Fibroblast of lung (primary cell): ENCODE data around the gene ATP10D. TPM values are rescaled to one million over a fixed set of nuclear protein-coding genes. Genes with fewer than 3 reads are reported as not detected.
A peak's percentile ranks its signal among the peaks of the same experiment; 100 is the strongest.

ENCODE experiments used
- DNase-seq, 2 donors: peaks; one replicate each; pipeline versions ENCODE4 v3.0.0 to v3.0.0-alpha.2; 2010; ENCODE audit warnings: low read depth in 2 of 2
- H2AFZ ChIP-seq: 2 replicates; pipeline ENCODE4 v1.5.1; 2012; ENCODE audit warnings: low read length, control low read depth, inconsistent platforms
- H3K27ac ChIP-seq: 2 replicates; pipeline ENCODE4 v1.5.1; 2011; ENCODE audit warnings: low read length, control low read depth; ENCODE audit not compliant: insufficient read depth
- H3K27me3 ChIP-seq: 2 replicates; pipeline ENCODE4 v1.5.1; 2011; ENCODE audit warnings: mild to moderate bottlenecking, low read length; ENCODE audit not compliant: control insufficient read depth, insufficient read depth
- H3K36me3 ChIP-seq: 2 replicates; pipeline ENCODE4 v1.5.1; 2011; ENCODE audit warnings: low read length; ENCODE audit not compliant: control insufficient read depth, insufficient read depth
- H3K4me1 ChIP-seq: 2 replicates; pipeline ENCODE4 v1.5.1; 2011; ENCODE audit warnings: low read length; ENCODE audit not compliant: control insufficient read depth, insufficient read depth; ENCODE audit errors: extremely low read depth
- H3K4me2 ChIP-seq: 2 replicates; pipeline ENCODE4 v1.5.1; 2011; ENCODE audit warnings: low read length, control low read depth; ENCODE audit not compliant: insufficient read depth; ENCODE audit errors: extremely low read depth
- H3K4me3 ChIP-seq, 4 experiments: fragments of 200-600 bp in 1 of 4; sonication (generic) in 1 of 4; replicated peaks in 1 of 4; 2 replicates each; pipeline ENCODE4 v1.5.1; 2011 to 2016; ENCODE audit warnings: low read length in 4 of 4, low read depth in 3 of 4, mild to moderate bottlenecking in 3 of 4, control low read depth in 2 of 4, inconsistent platforms in 1 of 4, mixed read lengths in 1 of 4; ENCODE audit not compliant: insufficient read depth in 1 of 4; ENCODE audit errors: control extremely low read depth in 1 of 4
- H3K79me2 ChIP-seq: 2 replicates; pipeline ENCODE4 v1.5.1; 2012; ENCODE audit warnings: mild to moderate bottlenecking, low read length, inconsistent platforms; ENCODE audit not compliant: control insufficient read depth, insufficient read depth
- H3K9ac ChIP-seq: 2 replicates; pipeline ENCODE4 v1.5.1; 2011; ENCODE audit warnings: mild to moderate bottlenecking, low read length, control low read depth; ENCODE audit not compliant: insufficient read depth
- H3K9me3 ChIP-seq: 2 replicates; pipeline ENCODE4 v1.5.1; 2012; ENCODE audit warnings: low read depth, low read length; ENCODE audit not compliant: control insufficient read depth, insufficient read depth
- H4K20me1 ChIP-seq: 2 replicates; pipeline ENCODE4 v1.5.1; 2011; ENCODE audit warnings: low read length; ENCODE audit not compliant: control insufficient read depth, insufficient read depth; ENCODE audit errors: extremely low read depth
- EZH2 ChIP-seq: IDR thresholded peaks from 2 replicates; pipeline ENCODE4 v1.5.1; 2012; ENCODE audit warnings: low read length, control low read depth, mild to moderate bottlenecking; ENCODE audit errors: missing control alignments
- polyA plus RNA-seq, 2 donors: library from polyadenylated mRNA; depleted of rRNA in 1 of 2; stranded (reverse) in 1 of 2; unstranded in 1 of 2; fragments of >200 nt; gene quantifications; 2 replicates each; pipeline ENCODE4 v1.2.1, GENCODE V29; 2011 to 2012; ENCODE audit warnings: missing spikeins in 1 of 2
- total RNA-seq: library from RNA; depleted of rRNA; stranded (reverse); fragments of >200 nt; gene quantifications from 2 replicates; pipeline ENCODE4 v1.2.1, GENCODE V29; 2014
- TF ChIP-seq, protein P1 (sequence below), 2 donors: IDR thresholded peaks in 1 of 2; conservative IDR thresholded peaks in 1 of 2; 1 replicate in 1 of 2; 2 replicates in 1 of 2; pipeline ENCODE4 v1.5.1; 2011 to 2012; ENCODE audit warnings: low read length in 2 of 2, control low read depth in 1 of 2, inconsistent platforms in 1 of 2, low read depth in 1 of 2, mild to moderate bottlenecking in 1 of 2

ATP10D gene
- total and polyA plus RNA-seq, 2 donors (not counting 1 experiment from before 2014, with no cell fraction given) = 24.6 to 40.8 TPM

- Histone ChIP-seq H3K9me3 (no peaks in the 10 kb centered on the region), H3K4me2 (no peak overlapping the region), H3K36me3 (no peaks in the 10 kb centered on the region), H3K4me1 (no peaks in the 10 kb centered on the region), H4K20me1 (no peaks in the 10 kb centered on the region), H3K27me3 (no peaks in the 10 kb centered on the region), H2AFZ (no peak overlapping the region), H3K4me3 (no peak overlapping the region), H3K27ac (no peak overlapping the region), H3K9ac (no peak overlapping the region), H3K79me2 (no peaks in the 10 kb centered on the region)
- DNase-seq = peak in 1 of 2 donors; percentile 80
- TF ChIP-seq, protein P1, sequence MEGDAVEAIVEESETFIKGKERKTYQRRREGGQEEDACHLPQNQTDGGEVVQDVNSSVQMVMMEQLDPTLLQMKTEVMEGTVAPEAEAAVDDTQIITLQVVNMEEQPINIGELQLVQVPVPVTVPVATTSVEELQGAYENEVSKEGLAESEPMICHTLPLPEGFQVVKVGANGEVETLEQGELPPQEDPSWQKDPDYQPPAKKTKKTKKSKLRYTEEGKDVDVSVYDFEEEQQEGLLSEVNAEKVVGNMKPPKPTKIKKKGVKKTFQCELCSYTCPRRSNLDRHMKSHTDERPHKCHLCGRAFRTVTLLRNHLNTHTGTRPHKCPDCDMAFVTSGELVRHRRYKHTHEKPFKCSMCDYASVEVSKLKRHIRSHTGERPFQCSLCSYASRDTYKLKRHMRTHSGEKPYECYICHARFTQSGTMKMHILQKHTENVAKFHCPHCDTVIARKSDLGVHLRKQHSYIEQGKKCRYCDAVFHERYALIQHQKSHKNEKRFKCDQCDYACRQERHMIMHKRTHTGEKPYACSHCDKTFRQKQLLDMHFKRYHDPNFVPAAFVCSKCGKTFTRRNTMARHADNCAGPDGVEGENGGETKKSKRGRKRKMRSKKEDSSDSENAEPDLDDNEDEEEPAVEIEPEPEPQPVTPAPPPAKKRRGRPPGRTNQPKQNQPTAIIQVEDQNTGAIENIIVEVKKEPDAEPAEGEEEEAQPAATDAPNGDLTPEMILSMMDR (conservative IDR thresholded peaks at IDR 0.05 in 1 of 2, IDR thresholded peaks at IDR 0.05 in 1 of 2; ENCODE audit: low read depth in 1 of 2, low read length in 2 of 2) = no peak
- TF ChIP-seq EZH2 = no peak
Observed at GRCh38 chr4:47624031-47624441, 139.0 kb downstream of the ATP10D start.

GRCh38 chr4:47631161-47631560, 146.1 kb downstream of the ATP10D start:
- H3K4me1 ChIP-seq = no peaks in the 10 kb centered on the region
- no peak overlapping the region for H3K4me3 ChIP-seq
- H3K4me2 ChIP-seq = no peak overlapping the region
- no peaks in the 10 kb centered on the region for H3K9me3 ChIP-seq
- no peaks in the 10 kb centered on the region for H3K79me2 ChIP-seq
- no peak overlapping the region for H2AFZ ChIP-seq
- no peaks in the 10 kb centered on the region for H3K36me3 ChIP-seq
- DNase-seq = no peak
- no peak overlapping the region for H3K9ac ChIP-seq
- TF ChIP-seq, protein P1 (conservative IDR thresholded peaks at IDR 0.05 in 1 of 2, IDR thresholded peaks at IDR 0.05 in 1 of 2; ENCODE audit: low read depth in 1 of 2, low read length in 2 of 2) = no peak
- TF ChIP-seq EZH2 = no peak
- no peaks in the 10 kb centered on the region for H4K20me1 ChIP-seq
- no peak overlapping the region for H3K27ac ChIP-seq
- H3K27me3 ChIP-seq = no peaks in the 10 kb centered on the region

- Histone ChIP-seq H2AFZ (no peak overlapping the region), H3K9ac (no peak overlapping the region), H3K4me2 (no peak overlapping the region), H3K27me3 (no peaks in the 10 kb centered on the region), H3K79me2 (no peaks in the 10 kb centered on the region), H3K4me1 (peaks cover 2% of the 10 kb centered on the region), H3K9me3 (no peaks in the 10 kb centered on the region), H3K36me3 (no peaks in the 10 kb centered on the region), H3K4me3 (no peak overlapping the region), H4K20me1 (no peaks in the 10 kb centered on the region), H3K27ac (no peak overlapping the region)
- DNase-seq = peak in 1 of 2 donors; percentile 50
- TF ChIP-seq, protein P1 (conservative IDR thresholded peaks at IDR 0.05 in 1 of 2, IDR thresholded peaks at IDR 0.05 in 1 of 2; ENCODE audit: low read depth in 1 of 2, low read length in 2 of 2) = no peak
- no peak for TF ChIP-seq EZH2
Observed at GRCh38 chr4:47639531-47639930, 154.5 kb downstream of the ATP10D start.
